Caco-2 (cell line): ENCODE measurements around the gene TENT5A. TPM values are rescaled to one million over a fixed set of nuclear protein-coding genes. Genes with fewer than 3 reads are reported as not detected.

ENCODE experiments used
- BruUV-seq: library from RNA; stranded (reverse); fragments of 400-500 nt; replicated peaks from 2 replicates; lab custom pipeline; 2021; lab: Mats Ljungman, UMichigan
- CTCF ChIA-PET: fragments of 300-600 bp; sonication (Branson Sonifier 250); formaldehyde crosslinking; loops from one replicate; lab custom pipeline; 2022; ENCODE audit warnings: antibody characterized with exemption; lab: Charles Lee
- POLR2A ChIA-PET: fragments of 300-600 bp; sonication (Branson Sonifier 250); formaldehyde crosslinking; loops from one replicate; lab custom pipeline; 2022; ENCODE audit warnings: antibody characterized with exemption; lab: Charles Lee
- DNase-seq, 2 experiments: peaks; one replicate each; pipeline versions ENCODE4 v3.0.0 to v3.0.0-alpha.2; 2020 to 2022
- H3K27me3 ChIP-seq: replicated peaks from 2 replicates; pipeline ENCODE4 v1.6.0; 2011; ENCODE audit warnings: low read length; ENCODE audit not compliant: control insufficient read depth, insufficient read depth
- H3K36me3 ChIP-seq: 2 replicates; pipeline ENCODE4 v1.5.1; 2011; ENCODE audit warnings: low read length; ENCODE audit not compliant: control insufficient read depth, insufficient read depth
- H3K4me1 ChIP-seq: fragments of 250-450 bp; sonication (Bioruptor Pico); 2 replicates; pipeline ENCODE4 v1.5.1; 2020; ENCODE audit warnings: mild to moderate bottlenecking
- H3K4me3 ChIP-seq: 2 replicates; pipeline ENCODE4 v1.5.1; 2011; ENCODE audit warnings: low read depth, mild to moderate bottlenecking, control low read depth, low read length
- H3K9me3 ChIP-seq: fragments of 250-450 bp; sonication (Bioruptor Pico); 2 replicates; pipeline ENCODE4 v1.5.1; 2020; ENCODE audit warnings: mild to moderate bottlenecking, moderate library complexity
- H3K27ac Mint-ChIP-seq: one replicate; pipeline ENCODE4 v1.8.0; 2022; ENCODE audit warnings: mixed read lengths; ENCODE audit not compliant: unreplicated experiment
- H3K27me3 Mint-ChIP-seq: one replicate; pipeline ENCODE4 v1.8.0; 2022; ENCODE audit warnings: mixed read lengths; ENCODE audit not compliant: insufficient read depth, unreplicated experiment
- H3K36me3 Mint-ChIP-seq: one replicate; pipeline ENCODE4 v1.8.0; 2022; ENCODE audit warnings: mild to moderate bottlenecking, mixed read lengths; ENCODE audit not compliant: insufficient read depth, unreplicated experiment
- H3K4me1 Mint-ChIP-seq: one replicate; pipeline ENCODE4 v1.8.0; 2022; ENCODE audit warnings: low read depth, mixed read lengths; ENCODE audit not compliant: unreplicated experiment
- H3K4me3 Mint-ChIP-seq: one replicate; pipeline ENCODE4 v1.8.0; 2022; ENCODE audit warnings: mild to moderate bottlenecking, moderate library complexity, mixed read lengths; ENCODE audit not compliant: unreplicated experiment
- H3K9me3 Mint-ChIP-seq: one replicate; pipeline ENCODE4 v1.8.0; 2022; ENCODE audit warnings: mixed read lengths; ENCODE audit not compliant: unreplicated experiment
- intact Hi-C: fragments of 100-400 bp; cut with micrococcal nuclease; formaldehyde crosslinking; loops from one replicate; pipeline ENCODE4 v1.10.0; 2022; ENCODE audit not compliant: unreplicated experiment
- total RNA-seq: library from RNA; stranded (reverse); gene quantifications from 2 replicates; pipeline ENCODE4 v1.2.3, GENCODE V29; 2022
- TF ChIP-seq, protein P1 (sequence below), 2 experiments: fragments of 200-600 bp in 1 of 2; IDR thresholded peaks; 1 replicate in 1 of 2; 2 replicates in 1 of 2; pipeline versions ENCODE4 v1.5.1 to v1.8.0; 2011 to 2022; ENCODE audit warnings: antibody characterized with exemption in 1 of 2, control low read depth in 1 of 2, inconsistent platforms in 1 of 2, low read depth in 1 of 2, low read length in 1 of 2, mild to moderate bottlenecking in 1 of 2, moderate library complexity in 1 of 2; ENCODE audit not compliant: insufficient read depth in 1 of 2, severe bottlenecking in 1 of 2, unreplicated experiment in 1 of 2

Gene TENT5A
- total RNA-seq, 1 experiment from 2014 or later = 45.0 TPM

DNA sequence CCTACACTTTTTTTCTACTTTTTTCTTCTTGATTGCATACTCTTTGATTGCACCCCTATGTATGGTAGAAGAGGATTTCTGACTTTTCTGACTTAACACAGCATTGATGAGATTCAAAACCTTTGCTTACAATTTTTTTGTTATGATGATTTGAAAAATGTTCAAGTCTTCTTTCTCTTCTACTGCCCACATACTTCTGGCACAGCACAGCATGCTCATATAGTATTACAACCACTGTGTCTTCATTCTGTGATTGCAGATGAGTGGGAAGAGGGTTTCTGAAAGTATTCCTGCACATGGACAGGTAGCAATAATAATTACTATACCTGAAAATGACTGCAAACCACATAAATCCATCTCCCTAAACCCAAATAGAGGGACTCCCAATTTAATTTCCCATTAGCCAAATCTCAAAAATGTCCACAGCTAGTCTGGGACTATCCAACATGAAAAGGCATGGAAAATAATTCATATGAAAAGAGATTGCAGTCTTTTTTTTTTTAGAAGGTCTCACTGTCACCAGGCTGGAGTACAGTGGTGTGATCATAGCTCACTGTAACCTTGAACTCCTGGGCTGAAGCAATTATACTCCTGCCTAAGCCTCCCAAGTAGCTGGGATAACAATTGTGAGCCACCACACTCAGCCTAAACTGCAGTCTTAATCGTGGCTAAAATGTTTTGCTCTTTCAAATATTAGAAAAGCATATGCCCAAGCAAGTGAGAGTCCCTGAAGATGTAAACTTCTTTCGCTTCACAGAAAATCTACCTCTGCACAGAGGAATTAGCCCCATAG lies 15.9 kb upstream of the TENT5A start:
- intact Hi-C loops = no loop called here
- no peak for DNase-seq
- no peaks in the 10 kb centered on the region for H3K27me3 Mint-ChIP-seq
- Histone ChIP-seq H3K9me3 (no peaks in the 10 kb centered on the region; the same call in 1 of the 2 replicates), H3K4me3 (no peak overlapping the region), H3K36me3 (no peaks in the 10 kb centered on the region), H3K27me3 (no peaks in the 10 kb centered on the region), H3K4me1 (peaks cover 19% of the 10 kb centered on the region)
- no peak overlapping the region for H3K27ac Mint-ChIP-seq
- ChIA-PET POLR2A (no interaction called here), CTCF (no interaction called here)
- TF ChIP-seq, protein P1, sequence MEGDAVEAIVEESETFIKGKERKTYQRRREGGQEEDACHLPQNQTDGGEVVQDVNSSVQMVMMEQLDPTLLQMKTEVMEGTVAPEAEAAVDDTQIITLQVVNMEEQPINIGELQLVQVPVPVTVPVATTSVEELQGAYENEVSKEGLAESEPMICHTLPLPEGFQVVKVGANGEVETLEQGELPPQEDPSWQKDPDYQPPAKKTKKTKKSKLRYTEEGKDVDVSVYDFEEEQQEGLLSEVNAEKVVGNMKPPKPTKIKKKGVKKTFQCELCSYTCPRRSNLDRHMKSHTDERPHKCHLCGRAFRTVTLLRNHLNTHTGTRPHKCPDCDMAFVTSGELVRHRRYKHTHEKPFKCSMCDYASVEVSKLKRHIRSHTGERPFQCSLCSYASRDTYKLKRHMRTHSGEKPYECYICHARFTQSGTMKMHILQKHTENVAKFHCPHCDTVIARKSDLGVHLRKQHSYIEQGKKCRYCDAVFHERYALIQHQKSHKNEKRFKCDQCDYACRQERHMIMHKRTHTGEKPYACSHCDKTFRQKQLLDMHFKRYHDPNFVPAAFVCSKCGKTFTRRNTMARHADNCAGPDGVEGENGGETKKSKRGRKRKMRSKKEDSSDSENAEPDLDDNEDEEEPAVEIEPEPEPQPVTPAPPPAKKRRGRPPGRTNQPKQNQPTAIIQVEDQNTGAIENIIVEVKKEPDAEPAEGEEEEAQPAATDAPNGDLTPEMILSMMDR (IDR thresholded peaks at IDR 0.05; ENCODE audit: insufficient read depth in 1 of 2, low read depth in 1 of 2, low read length in 1 of 2, severe bottlenecking in 1 of 2, unreplicated experiment in 1 of 2) = no peak
- no peaks in the 10 kb centered on the region for H3K36me3 Mint-ChIP-seq
- peaks cover 12% of the 10 kb centered on the region for H3K9me3 Mint-ChIP-seq
- H3K4me3 Mint-ChIP-seq = no peak overlapping the region
- no peaks in the 10 kb centered on the region for H3K4me1 Mint-ChIP-seq
- BruUV-seq = no TSS peak

DNA sequence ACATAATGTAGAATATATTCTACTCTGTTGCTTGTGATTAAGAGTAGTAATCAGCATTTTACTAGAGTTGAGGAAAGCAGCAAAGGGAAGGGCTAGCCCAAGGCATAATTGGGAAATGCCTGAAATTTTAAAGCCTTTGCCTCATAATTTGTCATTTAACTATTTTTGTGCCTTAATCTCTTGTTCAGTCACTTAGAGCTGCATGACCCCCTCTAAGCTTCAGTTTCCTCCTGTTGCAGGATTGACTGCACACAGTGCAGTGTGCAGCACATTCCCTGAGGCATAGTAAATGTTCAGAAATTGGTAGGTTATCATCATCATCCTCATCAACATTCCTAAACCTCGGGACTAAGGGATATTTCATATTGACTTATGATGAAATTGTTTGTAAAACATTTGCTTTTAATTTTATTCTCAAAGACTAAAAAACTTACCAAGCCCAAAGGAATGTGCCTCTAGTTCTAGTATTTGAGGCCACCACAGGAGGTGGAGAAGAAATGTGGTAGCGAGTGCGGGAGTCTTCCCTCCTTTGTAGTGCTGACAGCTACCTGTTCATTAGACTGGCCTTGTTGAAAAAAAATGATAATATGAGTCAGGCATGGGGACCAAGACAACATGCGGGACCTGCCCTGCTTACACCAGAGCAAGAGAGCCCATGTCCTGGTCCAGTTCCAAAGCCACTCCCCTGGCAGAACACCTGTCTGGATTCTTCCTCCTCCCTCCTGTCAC lies 14.8 kb upstream of the TENT5A start:
- H3K9me3 Mint-ChIP-seq = peaks cover 12% of the 10 kb centered on the region
- no peaks in the 10 kb centered on the region for H3K4me1 Mint-ChIP-seq
- ChIA-PET CTCF (interaction anchor here (1.2 kb wide), 1 partner anchor 14 kb away, joined by 5 read pairs; no protein-coding TSS in a partner anchor), POLR2A (no interaction called here)
- H3K4me3 Mint-ChIP-seq = no peak overlapping the region
- Histone ChIP-seq H3K9me3 (no peaks in the 10 kb centered on the region; the same call in 1 of the 2 replicates), H3K4me3 (no peak overlapping the region), H3K4me1 (peaks cover 19% of the 10 kb centered on the region), H3K27me3 (no peaks in the 10 kb centered on the region), H3K36me3 (no peaks in the 10 kb centered on the region)
- no peak overlapping the region for H3K27ac Mint-ChIP-seq
- TF ChIP-seq, protein P1 (IDR thresholded peaks at IDR 0.05; ENCODE audit: insufficient read depth in 1 of 2, low read depth in 1 of 2, low read length in 1 of 2, severe bottlenecking in 1 of 2, unreplicated experiment in 1 of 2) = no peak
- H3K27me3 Mint-ChIP-seq = no peaks in the 10 kb centered on the region
- no TSS peak for BruUV-seq
- no peak for DNase-seq
- no peaks in the 10 kb centered on the region for H3K36me3 Mint-ChIP-seq
- intact Hi-C loops = no loop called here

DNA sequence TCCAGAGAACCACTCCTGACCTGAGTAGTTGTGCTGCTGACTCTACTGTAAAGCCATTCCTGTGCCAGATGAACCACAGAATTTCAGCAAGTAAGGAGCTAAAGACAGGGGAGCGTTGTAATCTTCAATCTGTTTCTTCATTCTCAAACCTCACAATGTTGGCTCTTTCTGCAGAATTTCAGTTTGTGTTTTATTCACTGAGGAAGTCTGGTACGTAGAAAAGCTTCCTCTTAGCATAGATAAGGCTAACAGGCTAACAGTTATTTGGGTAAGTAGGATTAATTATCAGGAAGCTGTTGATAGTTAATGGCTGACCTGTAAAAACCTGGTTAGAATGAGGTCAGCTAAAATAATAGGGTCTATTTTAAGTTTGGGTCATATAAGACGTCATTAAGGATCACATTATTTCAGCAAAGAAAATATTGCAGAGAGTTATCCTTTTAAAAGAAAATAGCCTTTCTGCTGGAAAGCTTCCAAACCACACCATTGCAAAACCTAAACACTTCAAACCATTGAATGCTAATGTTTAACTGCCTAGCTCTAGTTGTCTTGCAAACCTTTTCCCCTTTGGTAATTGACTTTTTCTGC lies 14.1 kb upstream of the TENT5A start:
- TF ChIP-seq, protein P1 (IDR thresholded peaks at IDR 0.05; ENCODE audit: insufficient read depth in 1 of 2, low read depth in 1 of 2, low read length in 1 of 2, severe bottlenecking in 1 of 2, unreplicated experiment in 1 of 2) = no peak
- ChIA-PET CTCF (interaction anchor here (1.2 kb wide), 1 partner anchor 13 kb away, joined by 5 read pairs; no protein-coding TSS in a partner anchor), POLR2A (no interaction called here)
- Mint-ChIP-seq H3K9me3 (peaks cover 12% of the 10 kb centered on the region), H3K4me1 (no peaks in the 10 kb centered on the region), H3K27me3 (no peaks in the 10 kb centered on the region), H3K27ac (no peak overlapping the region), H3K4me3 (no peak overlapping the region), H3K36me3 (no peaks in the 10 kb centered on the region)
- Histone ChIP-seq H3K27me3 (no peaks in the 10 kb centered on the region), H3K4me3 (no peak overlapping the region), H3K36me3 (no peaks in the 10 kb centered on the region), H3K9me3 (no peaks in the 10 kb centered on the region; the same call in 1 of the 2 replicates), H3K4me1 (peaks cover 19% of the 10 kb centered on the region)
- DNase-seq = no peak
- intact Hi-C loops = no loop called here
- no TSS peak for BruUV-seq
